WTC11 (cell line): ENCODE measurements around the gene ORAI2.

Source experiments
- SOX15 ChIP-seq: fragments of 250-450 bp; sonication (Bioruptor Pico); IDR thresholded peaks from 2 replicates; pipeline ENCODE4 v1.9.0; 2021; ENCODE audit warnings: mild to moderate bottlenecking
- TEAD4 ChIP-seq: sonication (generic); formaldehyde crosslinking; IDR thresholded peaks from 2 replicates; pipeline ENCODE4 v1.8.0; 2022; ENCODE audit warnings: mild to moderate bottlenecking, missing genetic modification reagents
- TF ChIP-seq, protein P1 (sequence below): sonication (generic); formaldehyde crosslinking; IDR thresholded peaks from 2 replicates; pipeline ENCODE4 v1.8.0; 2022; ENCODE audit warnings: mild to moderate bottlenecking, missing genetic modification reagents
- TF ChIP-seq, protein P2 (sequence below): fragments of 200-600 bp; IDR thresholded peaks from 2 replicates; pipeline ENCODE4 v1.8.0; 2022; ENCODE audit warnings: antibody characterized with exemption

DNA sequence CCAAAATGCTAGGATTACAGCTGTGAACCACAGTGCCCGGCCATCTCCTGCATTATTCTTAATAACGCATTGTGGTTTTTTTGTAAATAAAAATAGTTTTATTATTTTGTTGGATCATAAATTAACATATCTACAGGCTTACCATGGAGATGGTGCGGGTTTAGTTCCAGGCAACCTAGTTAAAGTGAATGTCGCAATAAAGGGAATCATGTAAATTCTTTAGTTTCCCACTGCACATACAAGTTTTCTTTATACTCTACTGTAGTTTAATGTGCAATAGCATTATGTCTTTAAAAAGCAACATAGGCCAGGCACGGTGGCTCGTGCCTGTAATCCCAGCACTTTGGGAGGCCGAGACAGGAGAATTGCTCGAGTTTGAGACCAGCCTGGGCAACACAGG lies 34.8 kb upstream of the ORAI2 start:
- TF ChIP-seq, protein P1, sequence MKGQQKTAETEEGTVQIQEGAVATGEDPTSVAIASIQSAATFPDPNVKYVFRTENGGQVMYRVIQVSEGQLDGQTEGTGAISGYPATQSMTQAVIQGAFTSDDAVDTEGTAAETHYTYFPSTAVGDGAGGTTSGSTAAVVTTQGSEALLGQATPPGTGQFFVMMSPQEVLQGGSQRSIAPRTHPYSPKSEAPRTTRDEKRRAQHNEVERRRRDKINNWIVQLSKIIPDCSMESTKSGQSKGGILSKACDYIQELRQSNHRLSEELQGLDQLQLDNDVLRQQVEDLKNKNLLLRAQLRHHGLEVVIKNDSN (CRISPR knock-in tag) = no peak
- TF ChIP-seq, protein P2, sequence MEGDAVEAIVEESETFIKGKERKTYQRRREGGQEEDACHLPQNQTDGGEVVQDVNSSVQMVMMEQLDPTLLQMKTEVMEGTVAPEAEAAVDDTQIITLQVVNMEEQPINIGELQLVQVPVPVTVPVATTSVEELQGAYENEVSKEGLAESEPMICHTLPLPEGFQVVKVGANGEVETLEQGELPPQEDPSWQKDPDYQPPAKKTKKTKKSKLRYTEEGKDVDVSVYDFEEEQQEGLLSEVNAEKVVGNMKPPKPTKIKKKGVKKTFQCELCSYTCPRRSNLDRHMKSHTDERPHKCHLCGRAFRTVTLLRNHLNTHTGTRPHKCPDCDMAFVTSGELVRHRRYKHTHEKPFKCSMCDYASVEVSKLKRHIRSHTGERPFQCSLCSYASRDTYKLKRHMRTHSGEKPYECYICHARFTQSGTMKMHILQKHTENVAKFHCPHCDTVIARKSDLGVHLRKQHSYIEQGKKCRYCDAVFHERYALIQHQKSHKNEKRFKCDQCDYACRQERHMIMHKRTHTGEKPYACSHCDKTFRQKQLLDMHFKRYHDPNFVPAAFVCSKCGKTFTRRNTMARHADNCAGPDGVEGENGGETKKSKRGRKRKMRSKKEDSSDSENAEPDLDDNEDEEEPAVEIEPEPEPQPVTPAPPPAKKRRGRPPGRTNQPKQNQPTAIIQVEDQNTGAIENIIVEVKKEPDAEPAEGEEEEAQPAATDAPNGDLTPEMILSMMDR = no peak
- TF ChIP-seq TEAD4 (CRISPR knock-in tag) (no peak), SOX15 (CRISPR knock-in tag) (no peak)
